DOHH2 (cell line): Measurements from ENCODE around the gene HDDC3.

Experiments
- CTCF ChIP-seq: fragments of 200-600 bp; sonication (generic); IDR thresholded peaks from one replicate; pipeline ENCODE4 v1.5.1; 2014; ENCODE audit warnings: antibody characterized with exemption, mild to moderate bottlenecking, low read depth, low read length; ENCODE audit not compliant: poor library complexity, severe bottlenecking
- EZH2phosphoT487 ChIP-seq: fragments of 200-600 bp; sonication (generic); IDR thresholded peaks from 2 replicates; pipeline ENCODE4 v1.6.1; 2017; ENCODE audit warnings: borderline replicate concordance, mild to moderate bottlenecking, antibody characterized with exemption, low read length, moderate library complexity, mixed read lengths

- no peak for TF ChIP-seq CTCF
- no peak for TF ChIP-seq EZH2phosphoT487
Observed at GRCh38 chr15:90889313-90889730, 43.0 kb downstream of the HDDC3 start.
